Measurements from ENCODE around the gene CACNB4.

Gene CACNB4

GRCh38 chr2:151906633-151906998 is 192.2 kb downstream of the CACNB4 start:
- H3K4me1 ChIP-seq, result peaks cover 6% of the 10 kb centered on the region
- no peak overlapping the region for H3K9ac ChIP-seq
- H3K36me3 ChIP-seq (ENCODE audit: control insufficient read depth, insufficient read depth, low read length), result no peaks in the 10 kb centered on the region
- TF ChIP-seq, protein P1, sequence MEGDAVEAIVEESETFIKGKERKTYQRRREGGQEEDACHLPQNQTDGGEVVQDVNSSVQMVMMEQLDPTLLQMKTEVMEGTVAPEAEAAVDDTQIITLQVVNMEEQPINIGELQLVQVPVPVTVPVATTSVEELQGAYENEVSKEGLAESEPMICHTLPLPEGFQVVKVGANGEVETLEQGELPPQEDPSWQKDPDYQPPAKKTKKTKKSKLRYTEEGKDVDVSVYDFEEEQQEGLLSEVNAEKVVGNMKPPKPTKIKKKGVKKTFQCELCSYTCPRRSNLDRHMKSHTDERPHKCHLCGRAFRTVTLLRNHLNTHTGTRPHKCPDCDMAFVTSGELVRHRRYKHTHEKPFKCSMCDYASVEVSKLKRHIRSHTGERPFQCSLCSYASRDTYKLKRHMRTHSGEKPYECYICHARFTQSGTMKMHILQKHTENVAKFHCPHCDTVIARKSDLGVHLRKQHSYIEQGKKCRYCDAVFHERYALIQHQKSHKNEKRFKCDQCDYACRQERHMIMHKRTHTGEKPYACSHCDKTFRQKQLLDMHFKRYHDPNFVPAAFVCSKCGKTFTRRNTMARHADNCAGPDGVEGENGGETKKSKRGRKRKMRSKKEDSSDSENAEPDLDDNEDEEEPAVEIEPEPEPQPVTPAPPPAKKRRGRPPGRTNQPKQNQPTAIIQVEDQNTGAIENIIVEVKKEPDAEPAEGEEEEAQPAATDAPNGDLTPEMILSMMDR (IDR thresholded peaks at IDR 0.05), result no peak
- H3K9me3 ChIP-seq (ENCODE audit: control insufficient read depth, low read length), result no peaks in the 10 kb centered on the region
- H3K4me3 ChIP-seq (ENCODE audit: low read depth, low read length), result no peak overlapping the region
- H3K27me3 ChIP-seq (ENCODE audit: control insufficient read depth, insufficient read depth, low read length), result no peaks in the 10 kb centered on the region
- no peaks in the 10 kb centered on the region for H3K79me2 ChIP-seq
- H3K4me2 ChIP-seq (ENCODE audit: low read length), result no peak overlapping the region
- H3K27ac ChIP-seq, result no peak overlapping the region
- no peak overlapping the region for H2AFZ ChIP-seq

GRCh38 chr2:151905963-151906632 is 192.7 kb downstream of the CACNB4 start:
- Histone ChIP-seq H2AFZ (no peak overlapping the region), H3K4me3 (ENCODE audit: low read depth, low read length) (no peak overlapping the region), H3K27me3 (ENCODE audit: control insufficient read depth, insufficient read depth, low read length) (no peaks in the 10 kb centered on the region), H3K4me2 (ENCODE audit: low read length) (no peak overlapping the region), H3K9ac (no peak overlapping the region), H3K36me3 (ENCODE audit: control insufficient read depth, insufficient read depth, low read length) (no peaks in the 10 kb centered on the region), H3K9me3 (ENCODE audit: control insufficient read depth, low read length) (no peaks in the 10 kb centered on the region), H3K79me2 (no peaks in the 10 kb centered on the region), H3K4me1 (peaks cover 6% of the 10 kb centered on the region), H3K27ac (no peak overlapping the region)
- TF ChIP-seq, protein P1 (IDR thresholded peaks at IDR 0.05), result no peak

- Histone ChIP-seq H2AFZ (no peak overlapping the region), H3K4me1 (peaks cover 6% of the 10 kb centered on the region), H3K27ac (no peak overlapping the region), H3K27me3 (ENCODE audit: control insufficient read depth, insufficient read depth, low read length) (no peaks in the 10 kb centered on the region), H3K9ac (no peak overlapping the region), H3K9me3 (ENCODE audit: control insufficient read depth, low read length) (no peaks in the 10 kb centered on the region), H3K4me2 (ENCODE audit: low read length) (no peak overlapping the region), H3K79me2 (no peaks in the 10 kb centered on the region), H3K36me3 (ENCODE audit: control insufficient read depth, insufficient read depth, low read length) (no peaks in the 10 kb centered on the region), H3K4me3 (ENCODE audit: low read depth, low read length) (no peak overlapping the region)
- TF ChIP-seq, protein P1 (IDR thresholded peaks at IDR 0.05), result no peak
Measured at GRCh38 chr2:151904807-151905206, 194.0 kb downstream of the CACNB4 start.

- TF ChIP-seq, protein P1 (IDR thresholded peaks at IDR 0.05), result no peak
- no peak overlapping the region for H3K4me2 ChIP-seq (ENCODE audit: low read length)
- no peaks in the 10 kb centered on the region for H3K27me3 ChIP-seq (ENCODE audit: control insufficient read depth, insufficient read depth, low read length)
- peaks cover 6% of the 10 kb centered on the region for H3K4me1 ChIP-seq
- no peaks in the 10 kb centered on the region for H3K36me3 ChIP-seq (ENCODE audit: control insufficient read depth, insufficient read depth, low read length)
- no peaks in the 10 kb centered on the region for H3K79me2 ChIP-seq
- H3K27ac ChIP-seq, result no peak overlapping the region
- no peak overlapping the region for H3K4me3 ChIP-seq (ENCODE audit: low read depth, low read length)
- H2AFZ ChIP-seq, result no peak overlapping the region
- H3K9me3 ChIP-seq (ENCODE audit: control insufficient read depth, low read length), result no peaks in the 10 kb centered on the region
- no peak overlapping the region for H3K9ac ChIP-seq
Measured at GRCh38 chr2:151904021-151904420, 194.8 kb downstream of the CACNB4 start.

DNA sequence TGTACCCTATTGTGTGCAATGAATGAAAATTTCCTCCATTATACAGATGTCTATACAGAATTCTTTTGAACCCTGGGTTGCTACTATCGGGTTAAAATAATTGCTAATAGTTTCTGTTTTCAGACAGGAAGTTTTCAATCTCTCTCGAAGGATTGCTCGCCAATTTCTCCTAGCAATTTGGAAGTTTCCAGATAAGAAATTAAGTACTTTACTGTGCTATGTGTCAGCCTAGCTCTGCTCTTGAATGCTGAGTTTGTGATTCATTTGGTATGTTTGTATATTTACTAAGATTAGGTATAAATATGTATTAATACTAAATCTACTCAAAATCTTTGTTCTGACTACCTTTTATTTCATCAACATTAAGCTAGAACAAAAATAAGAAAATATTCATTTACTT is 196.0 kb downstream of the CACNB4 start:
- H3K4me1 ChIP-seq, result peaks cover 2% of the 10 kb centered on the region
- H3K4me3 ChIP-seq (ENCODE audit: low read depth, low read length), result no peak overlapping the region
- H3K9me3 ChIP-seq (ENCODE audit: control insufficient read depth, low read length), result no peaks in the 10 kb centered on the region
- no peak overlapping the region for H3K27ac ChIP-seq
- H3K36me3 ChIP-seq (ENCODE audit: control insufficient read depth, insufficient read depth, low read length), result no peaks in the 10 kb centered on the region
- H3K27me3 ChIP-seq (ENCODE audit: control insufficient read depth, insufficient read depth, low read length), result no peaks in the 10 kb centered on the region
- TF ChIP-seq, protein P1 (IDR thresholded peaks at IDR 0.05), result no peak
- H2AFZ ChIP-seq, result no peak overlapping the region
- H3K4me2 ChIP-seq (ENCODE audit: low read length), result no peak overlapping the region
- H3K79me2 ChIP-seq, result no peaks in the 10 kb centered on the region
- no peak overlapping the region for H3K9ac ChIP-seq

All from parathyroid adenoma (tissue), 2 donors.